ENCODE data around the gene CX3CR1. TPM values are rescaled to one million over a fixed set of nuclear protein-coding genes. Genes with fewer than 3 reads are reported as not detected.

The CX3CR1 gene
- total and polyA plus RNA-seq, 5 donors from 2014 or later = 1.0 to 2.2 (median 1.6) TPM

DNA sequence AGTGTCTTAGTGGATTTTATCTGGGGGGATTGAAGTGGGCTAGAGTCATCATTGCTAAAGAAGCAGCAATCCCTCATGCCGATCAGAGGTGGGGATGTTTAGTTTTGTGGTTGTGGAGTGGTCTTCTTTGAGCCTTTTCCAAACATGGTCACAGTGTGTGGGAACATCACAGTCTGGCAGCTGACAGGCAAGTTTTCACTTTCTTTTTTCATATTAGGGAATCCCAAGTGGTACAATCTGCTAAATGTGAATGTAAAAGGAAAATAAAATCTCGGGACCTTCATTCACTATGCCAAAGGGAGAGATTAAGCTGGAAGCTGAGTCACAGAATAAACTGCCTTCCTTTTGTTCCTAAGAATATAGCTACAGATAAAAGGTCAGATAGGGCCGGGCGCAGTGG is 10.4 kb upstream of the CX3CR1 start:
- no peak overlapping the region for H3K27ac ChIP-seq (ENCODE audit: insufficient read depth, low read length, poor library complexity, severe bottlenecking)
- H3K4me3 Mint-ChIP-seq = no peak overlapping the region
- H3K4me1 Mint-ChIP-seq = peaks cover 6 to 56% (median 25%) of the 10 kb centered on the region in 4 donors
- peak overlapping the region in 2 of 3 donors; percentile 24 to 72 for H3K27ac Mint-ChIP-seq
- no peaks in the 10 kb centered on the region for H3K36me3 Mint-ChIP-seq
- H3K9me3 Mint-ChIP-seq = no peaks in the 10 kb centered on the region
- H3K4me1 ChIP-seq (ENCODE audit: control insufficient read depth, insufficient read depth, low read length, poor library complexity, severe bottlenecking) = peaks cover 24% of the 10 kb centered on the region
- no peak for DNase-seq
- ATAC-seq (ENCODE audit: low read depth in 2 of 2) = no peak
- H3K9me3 ChIP-seq (ENCODE audit: control insufficient read depth in 2 of 2, low read length in 2 of 2) = no peaks in the 10 kb centered on the region
- H3K27me3 ChIP-seq (ENCODE audit: control insufficient read depth, insufficient read depth, low read length) = no peaks in the 10 kb centered on the region
- H3K4me3 ChIP-seq (ENCODE audit: low read depth, low read length) = no peak overlapping the region
- H3K36me3 ChIP-seq (ENCODE audit: control insufficient read depth, insufficient read depth, low read length) = no peaks in the 10 kb centered on the region
- H3K27me3 Mint-ChIP-seq = no peaks in the 10 kb centered on the region

DNA sequence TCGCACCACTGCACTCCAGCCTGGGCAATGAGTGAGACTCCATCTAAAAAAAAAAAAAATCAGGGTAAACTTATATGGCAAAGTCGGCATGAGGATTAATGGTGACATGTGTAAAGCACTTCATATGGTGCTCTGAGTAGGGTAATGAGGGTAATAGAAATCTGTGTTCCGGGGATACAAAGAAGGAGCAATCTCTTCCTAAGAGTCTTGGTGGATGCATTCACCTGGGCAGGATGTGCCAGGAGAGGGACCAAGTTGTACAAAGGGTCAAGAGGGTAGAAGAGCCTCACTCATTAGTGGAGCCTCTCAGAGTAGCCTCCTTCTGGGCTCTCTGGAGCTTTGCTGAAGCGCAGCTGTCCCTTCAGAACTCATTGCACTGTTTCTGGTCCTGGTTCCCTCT is 9.3 kb upstream of the CX3CR1 start:
- DNase-seq = no peak
- Histone ChIP-seq H3K36me3 (ENCODE audit: control insufficient read depth, insufficient read depth, low read length) (no peaks in the 10 kb centered on the region), H3K27me3 (ENCODE audit: control insufficient read depth, insufficient read depth, low read length) (no peaks in the 10 kb centered on the region), H3K4me3 (ENCODE audit: low read depth, low read length) (no peak overlapping the region), H3K4me1 (ENCODE audit: control insufficient read depth, insufficient read depth, low read length, poor library complexity, severe bottlenecking) (peaks cover 12% of the 10 kb centered on the region), H3K27ac (ENCODE audit: insufficient read depth, low read length, poor library complexity, severe bottlenecking) (no peak overlapping the region), H3K9me3 (ENCODE audit: control insufficient read depth in 2 of 2, low read length in 2 of 2) (no peaks in the 10 kb centered on the region)
- peak overlapping the region in 1 of 4 donors; percentile 8 for H3K4me3 Mint-ChIP-seq
- H3K9me3 Mint-ChIP-seq = no peaks in the 10 kb centered on the region
- no peaks in the 10 kb centered on the region for H3K36me3 Mint-ChIP-seq
- H3K4me1 Mint-ChIP-seq = peaks cover 5 to 52% (median 17%) of the 10 kb centered on the region in 4 donors
- no peak for ATAC-seq (ENCODE audit: low read depth in 2 of 2)
- H3K27ac Mint-ChIP-seq = peak overlapping the region in 1 of 3 donors; percentile 68
- no peaks in the 10 kb centered on the region for H3K27me3 Mint-ChIP-seq

- Histone ChIP-seq H3K9me3 (ENCODE audit: control insufficient read depth in 2 of 2, low read length in 2 of 2) (no peaks in the 10 kb centered on the region), H3K4me3 (ENCODE audit: low read depth, low read length) (no peak overlapping the region), H3K36me3 (ENCODE audit: control insufficient read depth, insufficient read depth, low read length) (no peaks in the 10 kb centered on the region), H3K4me1 (ENCODE audit: control insufficient read depth, insufficient read depth, low read length, poor library complexity, severe bottlenecking) (peaks cover 10% of the 10 kb centered on the region), H3K27me3 (ENCODE audit: control insufficient read depth, insufficient read depth, low read length) (no peaks in the 10 kb centered on the region), H3K27ac (ENCODE audit: insufficient read depth, low read length, poor library complexity, severe bottlenecking) (peak overlapping the region; percentile 1)
- H3K4me1 Mint-ChIP-seq = peaks cover 5 to 45% (median 15%) of the 10 kb centered on the region in 4 donors
- H3K9me3 Mint-ChIP-seq = no peaks in the 10 kb centered on the region
- no peaks in the 10 kb centered on the region for H3K27me3 Mint-ChIP-seq
- DNase-seq (peak; percentile 66 to 91 (median 80)), ATAC-seq (ENCODE audit: low read depth in 2 of 2) (peak; percentile 92)
- H3K4me3 Mint-ChIP-seq = no peak overlapping the region
- H3K36me3 Mint-ChIP-seq = no peaks in the 10 kb centered on the region
- H3K27ac Mint-ChIP-seq = peak overlapping the region in 2 of 3 donors; percentile 24 to 80
These were observed 8.5 kb upstream of the CX3CR1 start for GRCh38 chr3:39288300-39288808.

- no peaks in the 10 kb centered on the region for H3K27me3 ChIP-seq (ENCODE audit: control insufficient read depth, insufficient read depth, low read length)
- peaks cover 10% of the 10 kb centered on the region for H3K4me1 ChIP-seq (ENCODE audit: control insufficient read depth, insufficient read depth, low read length, poor library complexity, severe bottlenecking)
- no peak overlapping the region for H3K27ac ChIP-seq (ENCODE audit: insufficient read depth, low read length, poor library complexity, severe bottlenecking)
- DNase-seq (no peak), ATAC-seq (ENCODE audit: low read depth in 2 of 2) (no peak)
- Mint-ChIP-seq H3K27me3 (no peaks in the 10 kb centered on the region), H3K9me3 (no peaks in the 10 kb centered on the region), H3K4me3 (no peak overlapping the region), H3K36me3 (no peaks in the 10 kb centered on the region), H3K27ac (peak overlapping the region; percentile 24 to 80 (median 26)), H3K4me1 (peaks cover 5 to 38% (median 11%) of the 10 kb centered on the region in 4 donors)
- H3K4me3 ChIP-seq (ENCODE audit: low read depth, low read length) = no peak overlapping the region
- no peaks in the 10 kb centered on the region for H3K36me3 ChIP-seq (ENCODE audit: control insufficient read depth, insufficient read depth, low read length)
- H3K9me3 ChIP-seq (ENCODE audit: control insufficient read depth in 2 of 2, low read length in 2 of 2) = no peaks in the 10 kb centered on the region
These were observed 7.7 kb upstream of the CX3CR1 start for GRCh38 chr3:39287216-39288164.

DNA sequence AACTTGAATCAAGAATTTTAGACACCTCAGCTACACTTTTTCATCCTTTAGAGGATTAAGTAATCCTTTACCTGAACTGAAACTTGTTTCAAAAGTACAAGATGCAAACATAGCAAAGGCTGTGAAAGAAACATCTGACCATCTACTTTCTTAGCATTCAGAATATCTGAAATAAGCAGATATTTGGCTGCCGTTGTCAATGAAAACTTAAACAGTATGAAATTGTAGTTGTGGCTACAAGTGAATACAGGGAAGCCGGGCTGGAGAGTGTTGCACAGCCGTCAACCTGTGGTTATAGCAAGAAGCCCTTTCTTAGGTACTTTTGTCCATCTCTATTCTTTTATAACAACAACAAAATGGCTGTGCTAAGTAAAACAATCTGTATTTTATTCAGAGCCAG is 6.9 kb upstream of the CX3CR1 start:
- H3K27ac Mint-ChIP-seq = no peak overlapping the region
- DNase-seq (no peak), ATAC-seq (ENCODE audit: low read depth in 2 of 2) (no peak)
- peaks cover 3 to 30% (median 7%) of the 10 kb centered on the region in 4 donors for H3K4me1 Mint-ChIP-seq
- H3K36me3 Mint-ChIP-seq = no peaks in the 10 kb centered on the region
- no peaks in the 10 kb centered on the region for H3K9me3 Mint-ChIP-seq
- H3K27me3 ChIP-seq (ENCODE audit: control insufficient read depth, insufficient read depth, low read length) = no peaks in the 10 kb centered on the region
- no peaks in the 10 kb centered on the region for H3K9me3 ChIP-seq (ENCODE audit: control insufficient read depth in 2 of 2, low read length in 2 of 2)
- H3K4me3 ChIP-seq (ENCODE audit: low read depth, low read length) = no peak overlapping the region
- no peaks in the 10 kb centered on the region for H3K36me3 ChIP-seq (ENCODE audit: control insufficient read depth, insufficient read depth, low read length)
- H3K27me3 Mint-ChIP-seq = no peaks in the 10 kb centered on the region
- H3K4me1 ChIP-seq (ENCODE audit: control insufficient read depth, insufficient read depth, low read length, poor library complexity, severe bottlenecking) = peaks cover 5% of the 10 kb centered on the region
- H3K4me3 Mint-ChIP-seq = no peak overlapping the region
- H3K27ac ChIP-seq (ENCODE audit: insufficient read depth, low read length, poor library complexity, severe bottlenecking) = no peak overlapping the region

- Histone ChIP-seq H3K4me1 (ENCODE audit: control insufficient read depth, insufficient read depth, low read length, poor library complexity, severe bottlenecking) (peaks cover 5% of the 10 kb centered on the region), H3K27ac (ENCODE audit: insufficient read depth, low read length, poor library complexity, severe bottlenecking) (no peak overlapping the region)
- peaks cover 3 to 30% (median 5%) of the 10 kb centered on the region in 4 donors for H3K4me1 Mint-ChIP-seq
These were observed 5.5 kb upstream of the CX3CR1 start for GRCh38 chr3:39285332-39285731.

GRCh38 chr3:39284457-39284881 is 4.6 kb upstream of the CX3CR1 start:
- Histone ChIP-seq H3K4me1 (ENCODE audit: control insufficient read depth, insufficient read depth, low read length, poor library complexity, severe bottlenecking) (peaks cover 5% of the 10 kb centered on the region), H3K36me3 (ENCODE audit: control insufficient read depth, insufficient read depth, low read length) (no peaks in the 10 kb centered on the region), H3K4me3 (ENCODE audit: low read depth, low read length) (no peak overlapping the region), H3K27ac (ENCODE audit: insufficient read depth, low read length, poor library complexity, severe bottlenecking) (no peak overlapping the region), H3K27me3 (ENCODE audit: control insufficient read depth, insufficient read depth, low read length) (no peaks in the 10 kb centered on the region), H3K9me3 (ENCODE audit: control insufficient read depth in 2 of 2, low read length in 2 of 2) (no peaks in the 10 kb centered on the region)
- Mint-ChIP-seq H3K9me3 (no peaks in the 10 kb centered on the region), H3K27ac (peak overlapping the region in 2 of 3 donors; percentile 16 to 80), H3K36me3 (no peaks in the 10 kb centered on the region), H3K27me3 (no peaks in the 10 kb centered on the region), H3K4me3 (peak overlapping the region in 1 of 4 donors; percentile 2), H3K4me1 (peaks cover 3 to 26% (median 5%) of the 10 kb centered on the region in 4 donors)
- DNase-seq (no peak), ATAC-seq (ENCODE audit: low read depth in 2 of 2) (no peak)

More at GRCh38 chr3:39285332-39285731, 5.5 kb upstream of the CX3CR1 start:
- no peak overlapping the region for H3K27ac Mint-ChIP-seq
- Histone ChIP-seq H3K36me3 (ENCODE audit: control insufficient read depth, insufficient read depth, low read length) (no peaks in the 10 kb centered on the region), H3K9me3 (ENCODE audit: control insufficient read depth in 2 of 2, low read length in 2 of 2) (no peaks in the 10 kb centered on the region), H3K4me3 (ENCODE audit: low read depth, low read length) (no peak overlapping the region), H3K27me3 (ENCODE audit: control insufficient read depth, insufficient read depth, low read length) (no peaks in the 10 kb centered on the region)
- no peaks in the 10 kb centered on the region for H3K9me3 Mint-ChIP-seq
- H3K27me3 Mint-ChIP-seq = no peaks in the 10 kb centered on the region
- H3K36me3 Mint-ChIP-seq = no peaks in the 10 kb centered on the region
- no peak for DNase-seq
- H3K4me3 Mint-ChIP-seq = no peak overlapping the region
- no peak for ATAC-seq (ENCODE audit: low read depth in 2 of 2)

All from CD4-positive, CD25-positive, alpha-beta regulatory T cell (primary cell).